Measurements from ENCODE around the gene PDE3A.

PDE3A gene

GRCh38 chr12:20350026-20350425 lies 18.3 kb upstream of the PDE3A start:
- no peak for DNase-seq (ENCODE audit: low read depth)
- no peak for TF ChIP-seq CTCF (IDR thresholded peaks at IDR 0.05; ENCODE audit: control insufficient read depth, extremely low read depth, insufficient read depth)
- no peak overlapping the region for H3K4me3 ChIP-seq (ENCODE audit: low read depth, low read length)

DNA sequence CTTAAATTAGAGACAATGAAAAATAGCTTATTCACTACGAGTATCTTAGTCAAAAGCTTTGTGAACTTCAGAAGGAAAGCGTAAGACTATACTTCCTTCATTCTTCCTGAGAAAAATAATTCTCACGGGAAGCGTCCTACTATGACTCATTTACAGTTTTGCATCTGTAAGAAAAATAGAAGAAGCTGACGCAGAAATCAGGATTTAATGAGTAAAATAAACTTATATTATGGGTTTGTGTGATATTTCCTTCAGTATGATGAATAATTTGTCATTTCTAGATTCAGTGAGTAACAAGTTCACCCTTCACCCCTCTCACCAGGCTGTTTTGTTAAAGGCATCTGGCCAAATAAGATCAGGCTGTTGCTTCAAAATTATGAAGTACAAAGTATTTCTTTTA lies 17.8 kb upstream of the PDE3A start:
- no peak for TF ChIP-seq CTCF (IDR thresholded peaks at IDR 0.05; ENCODE audit: control insufficient read depth, extremely low read depth, insufficient read depth)
- no peak for DNase-seq (ENCODE audit: low read depth)
- H3K4me3 ChIP-seq (ENCODE audit: low read depth, low read length), result no peak overlapping the region

- no peak for TF ChIP-seq CTCF (IDR thresholded peaks at IDR 0.05; ENCODE audit: control insufficient read depth, extremely low read depth, insufficient read depth)
- no peak for DNase-seq (ENCODE audit: low read depth)
- H3K4me3 ChIP-seq (ENCODE audit: low read depth, low read length), result no peak overlapping the region
Measured at GRCh38 chr12:20351406-20351805, 16.9 kb upstream of the PDE3A start.

GRCh38 chr12:20356048-20356447 lies 12.3 kb upstream of the PDE3A start:
- no peak overlapping the region for H3K4me3 ChIP-seq (ENCODE audit: low read depth, low read length)
- no peak for TF ChIP-seq CTCF (IDR thresholded peaks at IDR 0.05; ENCODE audit: control insufficient read depth, extremely low read depth, insufficient read depth)
- DNase-seq (ENCODE audit: low read depth), result no peak

GRCh38 chr12:20360407-20360806 lies 7.9 kb upstream of the PDE3A start:
- no peak overlapping the region for H3K4me3 ChIP-seq (ENCODE audit: low read depth, low read length)
- no peak for DNase-seq (ENCODE audit: low read depth)
- no peak for TF ChIP-seq CTCF (IDR thresholded peaks at IDR 0.05; ENCODE audit: control insufficient read depth, extremely low read depth, insufficient read depth)

- TF ChIP-seq CTCF (IDR thresholded peaks at IDR 0.05; ENCODE audit: control insufficient read depth, extremely low read depth, insufficient read depth), result no peak
- no peak for DNase-seq (ENCODE audit: low read depth)
- no peak overlapping the region for H3K4me3 ChIP-seq (ENCODE audit: low read depth, low read length)
Measured at GRCh38 chr12:20361416-20361815, 6.9 kb upstream of the PDE3A start.

DNA sequence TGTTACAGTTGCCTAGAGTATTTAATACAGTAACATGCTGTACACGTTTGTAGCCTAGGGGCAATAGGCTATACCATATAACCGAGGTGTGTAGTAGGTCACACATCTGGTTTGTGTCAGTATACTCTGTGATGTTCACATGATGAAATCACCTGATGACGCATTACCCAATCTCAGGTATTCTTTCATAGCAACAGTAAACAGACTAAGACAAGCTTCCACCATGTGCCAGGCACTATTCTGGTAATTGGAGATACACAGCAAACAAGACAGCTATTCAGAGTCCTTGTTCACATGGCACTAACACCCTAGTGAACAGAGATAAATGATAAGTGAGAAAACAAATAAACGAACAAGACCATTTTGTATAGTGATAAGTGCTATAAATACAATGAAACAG lies 3.8 kb upstream of the PDE3A start:
- no peak overlapping the region for H3K4me3 ChIP-seq (ENCODE audit: low read depth, low read length)
- no peak for DNase-seq (ENCODE audit: low read depth)
- no peak for TF ChIP-seq CTCF (IDR thresholded peaks at IDR 0.05; ENCODE audit: control insufficient read depth, extremely low read depth, insufficient read depth)
